Activated CD8-positive, alpha-beta memory T cell treated with anti-CD3 and anti-CD28 coated beads, Interleukin-2, amount 50 U/mL, for 4 hours (primary cell): Measurements from ENCODE around the gene CCNC.

ENCODE experiments used
- DNase-seq: peaks from one replicate; pipeline ENCODE4 v3.0.0-alpha.2; 2020

The CCNC gene, protein sequence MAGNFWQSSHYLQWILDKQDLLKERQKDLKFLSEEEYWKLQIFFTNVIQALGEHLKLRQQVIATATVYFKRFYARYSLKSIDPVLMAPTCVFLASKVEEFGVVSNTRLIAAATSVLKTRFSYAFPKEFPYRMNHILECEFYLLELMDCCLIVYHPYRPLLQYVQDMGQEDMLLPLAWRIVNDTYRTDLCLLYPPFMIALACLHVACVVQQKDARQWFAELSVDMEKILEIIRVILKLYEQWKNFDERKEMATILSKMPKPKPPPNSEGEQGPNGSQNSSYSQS

GRCh38 chr6:99568103-99568933 lies at the start of gene CCNC:
Gene CCNC (minus strand): TSS chr6:99568660. CDS start chr6:99568527, 133 bp downstream.
- DNase-seq = peak; percentile 86

DNA sequence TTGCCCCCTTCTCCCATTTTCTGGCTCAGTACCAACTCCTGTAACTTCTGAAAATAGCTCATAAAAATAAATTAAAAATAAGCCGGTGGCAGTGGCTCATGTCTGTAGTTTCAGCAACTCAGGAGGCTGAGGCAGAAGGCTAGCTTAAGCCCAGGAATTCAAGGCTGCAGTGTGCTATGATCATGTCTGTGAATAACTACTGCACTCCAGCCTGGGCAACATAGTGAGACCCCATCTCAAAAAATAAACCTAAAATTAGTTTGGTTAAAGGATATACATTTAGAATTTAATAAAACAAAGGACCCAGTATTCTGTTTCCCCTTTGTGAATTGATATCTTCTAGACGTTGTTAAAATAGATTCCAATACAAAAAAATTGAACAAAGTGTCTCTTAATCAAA lies 48.7 kb upstream of the CCNC start:
- no peak for DNase-seq

GRCh38 chr6:99614430-99615186 lies 46.1 kb upstream of the CCNC start:
- DNase-seq = no peak

DNA sequence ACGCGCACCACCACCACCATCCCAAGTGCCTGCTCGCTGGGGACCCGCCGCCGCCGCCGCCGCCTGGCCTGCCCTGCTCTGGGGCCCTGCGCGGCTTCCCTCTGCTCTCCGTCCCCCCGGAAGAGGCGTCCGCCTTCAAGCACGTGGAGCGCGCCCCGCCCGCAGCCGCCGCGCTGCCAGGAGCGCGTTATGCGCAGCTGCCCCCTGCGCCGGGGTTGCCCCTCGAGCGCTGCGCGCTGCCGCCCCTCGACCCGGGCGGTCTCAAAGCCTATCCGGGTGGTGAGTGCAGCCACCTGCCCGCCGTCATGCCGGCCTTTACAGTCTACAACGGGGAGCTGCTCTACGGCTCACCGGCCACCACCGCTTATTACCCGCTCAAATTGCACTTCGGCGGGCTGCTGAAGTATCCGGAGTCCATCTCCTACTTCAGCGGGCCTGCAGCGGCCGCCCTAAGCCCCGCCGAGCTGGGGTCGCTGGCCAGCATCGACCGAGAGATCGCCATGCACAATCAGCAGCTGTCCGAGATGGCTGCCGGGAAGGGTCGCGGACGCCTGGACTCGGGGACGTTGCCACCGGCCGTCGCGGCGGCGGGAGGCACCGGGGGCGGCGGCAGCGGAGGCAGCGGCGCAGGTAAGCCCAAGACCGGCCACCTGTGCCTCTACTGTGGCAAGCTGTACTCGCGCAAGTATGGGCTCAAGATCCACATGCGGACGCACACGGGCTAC lies 45.4 kb upstream of the CCNC start:
- DNase-seq = peak; percentile 41

DNA sequence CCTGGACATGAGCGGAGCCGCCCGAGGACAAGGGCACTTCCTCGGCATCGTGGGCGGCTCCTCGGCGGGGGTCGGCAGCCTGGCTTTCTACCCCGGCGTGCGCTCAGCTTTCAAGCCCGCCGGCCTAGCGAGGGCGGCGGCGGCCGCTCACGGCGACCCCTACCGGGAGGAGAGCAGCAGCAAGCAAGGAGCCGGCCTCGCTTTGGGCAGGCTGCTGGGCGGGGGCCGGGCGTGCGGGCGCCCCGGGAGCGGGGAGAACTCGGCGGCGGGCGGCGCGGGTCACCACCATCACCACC lies 44.9 kb upstream of the CCNC start:
- peak; percentile 48 for DNase-seq

GRCh38 chr6:99612551-99613408 lies 44.3 kb upstream of the CCNC start:
- no peak for DNase-seq

DNA sequence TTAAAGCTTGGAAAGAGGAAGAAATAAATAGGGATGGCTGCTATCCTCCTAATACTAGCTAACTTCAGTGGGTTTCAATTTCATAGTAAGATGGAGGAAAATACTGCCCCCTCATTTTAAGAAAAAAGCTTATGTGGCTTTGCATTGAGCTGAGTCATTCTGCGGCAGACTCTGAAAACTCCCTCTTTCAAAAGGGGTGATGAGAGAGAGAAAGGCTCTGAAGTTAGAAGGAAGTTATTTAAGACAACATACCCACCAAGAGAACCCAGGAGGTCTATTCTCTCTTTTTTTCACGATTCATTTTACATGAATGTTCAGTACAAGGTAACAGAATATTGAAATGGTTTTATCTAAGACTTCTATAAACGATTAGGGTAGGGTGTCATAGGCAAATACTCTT lies 42.7 kb upstream of the CCNC start:
- no peak for DNase-seq

DNA sequence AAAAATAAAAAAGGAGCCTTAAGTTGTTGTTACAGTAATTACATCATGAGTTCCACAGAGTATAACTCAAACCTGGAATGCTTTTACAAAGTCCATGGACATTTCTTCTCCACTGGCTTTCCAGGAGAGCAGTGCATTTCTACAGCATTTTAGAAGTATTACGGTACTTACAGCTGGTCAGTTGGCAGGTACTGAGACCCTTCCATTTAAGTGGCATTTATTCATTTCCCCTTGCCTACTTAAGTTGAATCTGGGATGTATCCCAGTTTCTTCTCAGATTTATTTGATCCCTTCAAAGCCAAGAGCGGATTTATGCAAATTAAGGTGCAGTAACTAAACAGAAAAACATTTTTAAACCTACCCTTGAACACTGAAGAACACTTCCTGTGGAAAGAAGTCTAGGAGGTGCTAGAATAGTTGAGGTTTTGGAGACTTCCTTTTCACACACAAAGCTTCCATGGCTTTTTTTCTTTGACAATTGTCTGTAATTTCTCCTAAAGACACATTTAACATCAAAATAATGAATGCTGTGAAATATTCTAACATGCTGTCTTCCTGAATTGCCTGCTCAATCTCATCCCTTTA lies 41.5 kb upstream of the CCNC start:
- no peak for DNase-seq

- DNase-seq = no peak
Observed at GRCh38 chr6:99608886-99609482, 40.5 kb upstream of the CCNC start.

DNA sequence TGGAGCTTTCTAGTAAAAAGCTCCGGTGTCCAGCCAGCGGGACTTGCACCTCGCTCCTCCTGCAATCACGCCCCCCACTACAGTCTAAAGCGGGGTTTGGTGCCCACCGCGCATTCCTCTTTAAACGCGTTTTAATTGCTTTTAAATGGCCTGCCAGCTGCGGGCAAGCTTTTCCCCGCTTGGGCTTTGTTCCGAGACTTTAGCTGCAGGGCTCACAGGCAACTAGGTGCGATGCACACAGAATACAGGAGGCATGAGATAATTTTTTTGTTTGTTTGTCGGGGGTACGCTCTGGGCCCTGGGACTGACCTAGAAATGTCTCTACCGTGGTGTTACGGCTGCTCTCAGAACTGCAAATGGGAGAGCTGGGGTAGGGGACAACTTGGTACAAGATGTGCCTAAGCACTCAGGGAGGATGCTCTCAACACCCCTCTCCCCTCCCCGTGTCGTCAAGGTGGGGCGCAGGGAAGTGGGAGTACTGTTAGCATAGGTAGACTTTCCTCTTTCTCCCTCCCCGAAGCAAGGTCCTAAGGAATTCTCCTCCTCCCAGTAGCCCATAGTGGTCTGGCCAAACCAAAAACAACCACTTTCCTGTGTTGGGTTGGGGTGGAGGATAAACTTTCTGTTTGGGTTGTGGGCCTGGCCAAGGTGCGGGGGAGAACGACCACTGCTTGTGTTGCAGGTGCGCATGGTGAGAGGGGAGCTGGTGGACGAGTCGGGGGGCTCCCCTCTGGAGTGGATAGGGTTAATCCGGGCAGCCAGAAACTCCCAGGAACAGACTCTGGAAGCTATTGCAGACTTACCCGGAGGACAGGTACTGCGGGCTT lies 39.8 kb upstream of the CCNC start:
- no peak for DNase-seq

GRCh38 chr6:99607416-99608036 lies 39.1 kb upstream of the CCNC start:
- no peak for DNase-seq

GRCh38 chr6:99606656-99607415 lies 38.4 kb upstream of the CCNC start, which contains the start of gene PRDM13:
Gene PRDM13 (plus strand): TSS chr6:99606833. CDS start chr6:99607035, 202 bp downstream.
- DNase-seq = no peak

DNA sequence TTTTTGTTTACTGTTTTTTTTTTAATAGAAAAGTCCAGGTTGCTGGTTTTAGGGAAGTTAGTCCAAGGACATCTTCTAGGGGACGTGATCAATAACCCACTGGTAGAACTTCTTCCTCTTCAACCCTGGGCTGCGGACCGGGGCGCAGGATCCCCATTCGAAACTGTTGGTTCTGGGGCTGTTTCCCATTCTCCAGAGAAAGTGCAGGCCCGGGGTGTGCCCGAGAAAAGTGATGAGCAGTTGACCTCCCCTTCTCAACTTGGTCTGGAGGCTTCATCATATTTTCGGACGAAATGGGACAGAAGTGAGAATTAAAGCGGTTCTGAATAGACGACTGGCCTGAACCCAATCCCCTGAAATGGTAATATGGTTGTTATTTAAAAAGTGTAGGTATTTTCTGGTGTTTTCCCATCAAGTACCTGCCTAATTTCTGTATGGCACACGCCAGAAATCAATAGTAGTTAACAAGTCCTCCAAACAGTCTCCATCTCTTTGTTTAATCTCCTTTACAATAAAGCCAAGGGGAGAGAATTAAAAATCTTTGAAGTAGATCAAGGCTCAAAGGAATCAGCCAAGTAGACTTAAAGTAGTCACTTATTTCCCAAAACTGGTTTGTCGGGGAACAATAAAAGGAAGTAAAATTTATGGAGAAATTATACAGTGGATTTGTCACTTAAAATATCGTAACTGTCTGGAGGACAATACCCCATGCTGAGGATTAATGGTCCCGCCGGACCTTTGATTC lies 37.6 kb upstream of the CCNC start:
- DNase-seq = no peak

- no peak for DNase-seq
Observed at GRCh38 chr6:99605074-99605734, 36.7 kb upstream of the CCNC start.

GRCh38 chr6:99604166-99605073 lies 36.0 kb upstream of the CCNC start:
- DNase-seq = no peak

- no peak for DNase-seq
Observed at GRCh38 chr6:99603421-99604165, 35.1 kb upstream of the CCNC start.
